Cortex of kidney (tissue), 1 donor: ENCODE measurements around the gene SEZ6L.

Experiments
- DNase-seq: peaks from one replicate; lab custom pipeline; 2025; lab: John Stamatoyannopoulos, UW

SEZ6L gene

GRCh38 chr22:26169315-26170111 lies at the start of gene SEZ6L:
Gene SEZ6L (plus strand): TSS chr22:26169462. CDS start chr22:26169670, 208 bp downstream.
- DNase-seq = no peak

GRCh38 chr22:26122920-26123468 lies 46.3 kb upstream of the SEZ6L start:
- DNase-seq = no peak

- DNase-seq = no peak
Measured at GRCh38 chr22:26124991-26125725, 44.1 kb upstream of the SEZ6L start.

GRCh38 chr22:26127126-26127525 lies 42.1 kb upstream of the SEZ6L start:
- no peak for DNase-seq

GRCh38 chr22:26127556-26127955 lies 41.7 kb upstream of the SEZ6L start:
- no peak for DNase-seq

DNA sequence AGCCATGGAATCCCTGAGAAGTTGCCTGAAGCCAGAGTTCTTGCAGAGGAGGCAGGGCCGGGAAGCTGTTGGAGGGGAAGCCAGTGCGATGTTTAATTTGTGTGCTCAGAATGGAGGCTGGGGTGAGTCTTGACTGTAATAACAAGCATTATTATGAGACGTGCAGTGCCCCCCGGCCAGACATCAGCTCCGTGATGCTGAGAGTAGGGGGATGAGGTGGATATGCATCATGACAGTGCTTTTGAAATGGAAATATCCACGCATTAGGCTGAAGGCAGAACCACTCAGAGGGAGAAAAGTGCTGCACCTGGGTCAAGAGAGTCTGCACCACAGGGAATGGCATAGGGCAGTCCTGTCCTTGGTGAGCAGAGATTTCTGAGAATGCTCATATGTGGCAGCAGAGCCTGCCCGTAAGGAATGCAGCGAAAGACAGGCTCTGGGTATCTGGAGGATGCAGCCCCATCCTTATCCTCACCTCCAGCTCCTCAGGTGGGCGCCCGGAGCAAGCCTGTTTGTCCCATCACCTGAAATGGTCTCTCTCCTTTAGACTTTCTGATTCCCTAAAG lies 37.6 kb upstream of the SEZ6L start:
- DNase-seq = no peak

DNA sequence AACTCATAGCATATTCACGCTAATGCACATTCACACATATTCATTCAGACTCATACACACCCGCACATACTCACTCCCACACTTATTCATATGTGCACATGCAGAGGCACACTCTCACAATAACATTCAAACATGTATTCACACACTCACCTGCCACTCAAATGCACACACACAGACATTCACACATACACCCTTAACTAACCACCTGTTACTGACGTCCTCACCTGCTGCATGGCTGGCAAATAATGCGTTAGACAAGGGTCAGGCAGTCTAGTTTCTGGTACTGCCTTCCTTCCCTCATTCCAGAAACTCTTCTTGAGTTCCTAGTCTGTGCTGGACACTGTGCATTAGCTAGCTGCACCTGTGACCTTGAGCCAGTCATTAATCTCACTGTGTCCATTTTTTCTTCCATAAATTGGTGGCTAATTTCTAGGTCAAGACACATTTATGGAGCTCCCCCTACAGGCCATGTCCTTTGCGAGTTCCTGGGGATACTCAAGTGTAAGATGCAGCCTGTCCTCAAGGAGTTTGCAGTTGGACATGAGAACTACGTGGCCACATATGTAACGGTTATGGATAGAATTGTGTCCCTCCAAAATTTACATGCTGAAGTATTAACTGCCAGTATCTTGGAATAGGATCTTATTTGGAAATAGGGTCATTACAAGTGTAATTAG lies 34.5 kb upstream of the SEZ6L start:
- no peak for DNase-seq

- DNase-seq = no peak
Measured at GRCh38 chr22:26135806-26136205, 33.5 kb upstream of the SEZ6L start.

DNA sequence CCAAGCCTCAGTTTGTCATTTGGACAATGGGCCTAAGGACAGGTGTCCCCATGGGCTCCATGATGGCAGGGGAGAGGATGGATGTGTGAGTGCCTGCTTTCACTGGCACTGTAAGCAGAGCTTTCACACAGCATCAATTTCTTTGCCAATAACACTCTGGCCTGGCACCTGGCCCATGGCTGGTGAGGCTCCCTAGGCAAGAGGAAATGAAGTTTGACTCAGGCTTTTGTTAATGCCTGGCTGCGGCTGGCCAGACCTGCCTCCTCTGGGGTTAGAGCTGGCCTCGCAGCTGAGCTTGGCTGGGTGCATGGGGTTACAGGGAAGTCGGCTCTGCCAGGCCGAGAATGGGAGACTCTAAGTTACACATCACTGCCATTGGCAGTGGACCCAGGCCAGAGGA lies 30.0 kb upstream of the SEZ6L start:
- no peak for DNase-seq

DNA sequence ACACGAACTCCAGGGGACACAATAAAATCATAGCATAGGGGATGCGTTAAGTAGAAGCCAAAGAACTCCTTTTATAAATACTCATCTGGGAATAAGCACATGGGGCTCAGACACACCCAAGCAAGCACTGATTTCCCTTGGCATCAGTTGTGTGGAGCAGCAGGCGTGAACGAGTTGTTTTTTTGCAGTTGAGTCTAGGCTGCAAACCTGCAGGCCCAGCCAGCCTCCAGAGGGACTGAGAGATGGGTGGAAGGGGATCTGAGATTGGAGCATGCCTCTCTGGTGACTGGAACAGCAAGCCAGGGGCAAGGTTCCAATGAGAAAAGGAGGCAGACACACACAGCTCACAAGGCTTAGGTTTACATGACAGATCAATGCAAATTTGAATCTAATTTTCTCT lies 27.4 kb upstream of the SEZ6L start:
- DNase-seq = no peak

DNA sequence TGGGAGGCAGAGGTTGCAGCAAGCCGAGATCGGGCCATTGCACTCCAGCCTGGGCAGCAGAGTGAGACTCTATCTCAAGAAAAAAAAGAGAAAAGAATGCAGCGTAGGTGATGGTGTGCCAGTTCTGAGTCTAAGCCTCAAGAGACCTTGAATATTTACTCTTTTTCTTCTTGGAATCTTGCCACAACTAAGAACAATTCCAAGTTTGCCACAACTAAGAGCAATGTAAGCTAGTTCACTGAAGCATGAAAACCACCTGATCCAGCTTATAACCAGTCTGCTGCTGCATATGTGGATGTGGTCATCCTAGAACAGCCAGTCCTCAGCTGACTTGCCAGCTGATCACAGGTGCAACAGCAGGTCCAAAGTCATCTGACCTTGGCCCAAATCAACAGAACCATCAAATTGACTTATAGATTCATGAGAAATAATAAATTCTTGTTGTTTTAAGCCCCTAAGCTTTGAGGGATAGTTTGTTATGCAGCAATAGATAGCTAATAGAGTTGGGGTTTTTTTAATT lies 25.4 kb upstream of the SEZ6L start:
- no peak for DNase-seq

DNA sequence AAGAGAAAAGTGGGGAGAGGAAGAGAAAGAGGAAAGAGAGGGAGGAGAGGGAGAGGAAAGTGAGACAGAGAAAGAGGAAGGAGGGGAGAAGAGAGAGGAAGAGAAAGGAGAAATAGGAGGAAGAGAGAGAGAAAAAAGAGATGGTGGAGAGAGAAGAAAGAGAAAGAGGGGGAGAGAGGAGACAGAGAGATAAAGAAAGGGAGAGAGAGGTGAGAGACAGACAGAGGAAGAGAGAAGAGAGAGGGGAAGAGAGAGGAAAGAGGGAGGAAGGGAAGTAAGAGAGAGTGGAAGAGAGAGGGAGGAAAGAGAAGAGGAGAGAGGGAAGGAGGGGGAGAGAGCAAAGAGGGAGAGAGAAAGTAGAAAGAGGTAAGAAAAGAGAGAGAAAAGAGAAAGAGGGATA lies 9.4 kb upstream of the SEZ6L start:
- DNase-seq = no peak

- DNase-seq = no peak
Measured at GRCh38 chr22:26161746-26162145, 7.5 kb upstream of the SEZ6L start.

DNA sequence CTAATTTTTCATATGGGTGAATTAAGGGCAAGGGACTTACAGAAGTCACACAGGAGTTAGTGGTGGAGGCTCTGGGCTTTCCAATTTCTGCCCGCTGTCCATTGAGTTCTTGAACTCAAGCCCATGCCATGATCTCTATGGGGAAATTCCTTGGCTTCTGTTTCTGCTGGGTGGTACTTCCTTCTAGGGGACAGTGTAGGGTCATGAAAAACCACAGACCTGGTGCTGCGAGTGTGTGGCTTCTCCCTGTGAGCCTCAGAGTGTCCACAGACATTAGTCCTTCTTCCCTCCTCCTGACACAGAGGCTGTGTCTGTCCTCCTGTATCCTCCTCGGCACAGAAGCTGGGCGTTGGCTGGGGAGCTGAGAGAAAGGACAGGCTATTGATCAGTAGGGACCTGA lies 6.3 kb upstream of the SEZ6L start:
- no peak for DNase-seq

DNA sequence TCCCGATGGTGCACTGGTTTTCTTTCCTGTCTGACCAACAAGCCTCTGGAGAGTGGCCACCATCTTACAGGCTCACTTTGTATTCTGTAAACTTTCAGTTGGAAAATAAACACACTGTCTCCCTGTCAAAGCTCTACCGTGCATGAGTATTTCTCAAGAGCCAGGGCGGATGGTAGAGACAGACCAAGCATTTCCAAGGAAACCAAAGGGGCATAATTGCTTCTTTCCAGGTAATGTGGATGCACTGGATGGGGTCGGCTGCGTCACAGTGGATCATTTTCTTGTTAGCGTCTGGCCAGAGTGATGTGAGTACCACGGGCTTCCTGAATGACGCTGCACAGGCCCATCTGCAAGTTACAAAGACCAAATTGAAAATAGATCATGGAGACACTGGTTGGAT lies 5.1 kb upstream of the SEZ6L start:
- DNase-seq = no peak

DNA sequence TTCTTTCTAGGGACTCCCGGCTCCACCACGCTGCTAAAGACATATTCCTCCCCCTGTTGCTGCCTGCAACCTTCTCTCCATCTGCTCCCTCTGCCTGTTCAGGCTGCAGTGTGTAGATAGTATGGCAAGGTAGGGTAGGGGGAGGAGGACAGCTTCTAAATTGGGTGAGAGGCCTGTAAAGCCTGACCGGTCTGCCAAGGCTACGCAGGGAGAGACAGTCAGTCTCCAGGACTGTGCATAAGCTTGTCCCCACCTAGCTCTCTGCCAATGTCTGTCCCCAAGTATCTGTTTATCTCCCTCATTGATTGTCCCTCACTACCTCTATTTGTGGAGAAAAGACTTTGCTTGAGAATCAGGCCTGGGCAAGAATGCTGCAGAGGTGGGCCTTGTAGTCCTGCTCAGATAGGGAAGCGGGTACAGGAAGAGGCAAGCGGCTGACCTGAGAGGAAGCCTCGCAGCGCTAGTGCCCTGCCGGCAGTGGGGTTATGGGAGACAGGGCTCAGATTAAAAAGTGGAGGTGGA lies 871 bp upstream of the SEZ6L start:
- no peak for DNase-seq

DNA sequence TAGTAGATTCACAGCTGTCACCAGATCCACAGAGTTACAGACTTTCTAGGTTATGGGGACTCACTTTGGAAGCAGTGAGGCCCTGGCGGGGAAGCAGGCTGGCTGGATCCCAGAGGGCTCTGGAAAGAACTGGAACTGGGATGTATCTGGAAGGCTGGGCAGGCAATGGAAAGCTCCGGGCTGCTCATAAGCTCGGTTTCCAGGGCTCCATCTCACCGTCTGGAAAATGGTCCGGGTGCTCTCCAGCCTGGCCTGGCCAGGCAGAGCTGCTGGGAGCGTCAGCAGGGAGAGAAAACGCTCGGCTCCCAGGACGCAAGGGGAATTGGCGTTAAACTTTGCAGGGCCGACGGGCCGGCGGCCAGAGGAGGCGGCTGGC lies 335 bp upstream of the SEZ6L start:
- DNase-seq = no peak

- DNase-seq = no peak
Measured at GRCh38 chr22:26170112-26170492, 840 bp downstream of the SEZ6L start.

DNA sequence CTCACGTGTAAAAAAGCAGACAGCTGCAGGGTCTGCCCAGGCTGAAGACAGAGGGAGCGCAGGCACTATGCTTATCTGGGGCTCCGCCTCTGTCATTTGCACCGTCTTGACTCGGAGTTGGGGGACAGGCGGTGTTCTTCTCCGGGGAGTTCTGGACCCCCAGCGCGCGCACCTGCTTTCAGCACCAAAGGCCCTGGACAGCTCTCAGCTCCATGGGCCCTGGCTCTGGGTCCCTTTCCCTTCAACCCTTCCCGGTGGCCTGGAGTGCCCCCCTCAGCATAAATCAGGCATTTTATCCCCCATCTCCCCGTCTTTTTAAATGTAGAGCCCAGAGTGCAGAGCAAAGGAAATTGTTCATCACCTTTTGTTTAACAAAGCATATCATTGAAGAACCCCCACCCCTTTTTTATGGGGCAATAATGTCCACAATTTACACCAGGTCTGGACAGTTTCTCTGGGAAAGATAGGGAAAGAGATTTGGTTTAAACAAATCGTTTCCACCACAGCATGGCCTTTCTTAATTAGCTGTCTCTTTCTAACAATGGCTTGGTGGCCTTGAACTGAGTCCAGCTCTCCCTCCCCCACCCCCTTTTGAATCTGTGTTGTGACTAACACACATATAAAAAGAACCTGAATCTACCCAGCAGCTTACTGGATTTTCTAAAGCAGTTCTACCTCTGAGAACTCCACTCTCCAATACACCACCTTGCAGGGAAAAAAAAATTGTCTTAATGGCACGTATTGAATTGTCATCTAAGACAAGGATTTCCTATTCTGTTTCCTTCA lies 1.7 kb downstream of the SEZ6L start:
- no peak for DNase-seq

GRCh38 chr22:26172389-26172990 lies 3.2 kb downstream of the SEZ6L start:
- DNase-seq = no peak

GRCh38 chr22:26174280-26174679 lies 5.0 kb downstream of the SEZ6L start:
- DNase-seq = no peak
